K562 (cell line): ENCODE measurements around the gene CALR3. TPM values are rescaled to one million over a fixed set of nuclear protein-coding genes. Genes with fewer than 3 reads are reported as not detected.
A peak's percentile ranks its signal among the peaks of the same experiment; 100 is the strongest.

ENCODE experiments used
- ATF7 ChIP-seq: fragments of 450-650 bp; IDR thresholded peaks from 2 replicates; pipeline ENCODE4 v1.7.1; 2014; ENCODE audit warnings: mild to moderate bottlenecking, moderate library complexity
- BHLHE40 ChIP-seq: IDR thresholded peaks from 2 replicates; pipeline ENCODE4 v1.6.1; 2011; ENCODE audit warnings: low read length, improper control_type of control experiment
- DMBX1 ChIP-seq: fragments of 250-450 bp; sonication (Bioruptor Pico); IDR thresholded peaks from 2 replicates; pipeline ENCODE4 v1.8.0; 2022; ENCODE audit warnings: inconsistent platforms, mild to moderate bottlenecking, moderate library complexity, borderline replicate concordance
- FOXJ3 ChIP-seq: sonication (generic); formaldehyde crosslinking; IDR thresholded peaks from 2 replicates; pipeline ENCODE4 v1.4.0; 2020; ENCODE audit warnings: mild to moderate bottlenecking, missing genetic modification reagents
- KLF16 ChIP-seq: IDR thresholded peaks from 2 replicates; pipeline ENCODE4 v1.6.1; 2016; ENCODE audit warnings: antibody characterized with exemption
- MYNN ChIP-seq, 2 experiments: sonication (generic); formaldehyde crosslinking in 1 of 2; IDR thresholded peaks; 2 replicates each; pipeline versions ENCODE4 v1.5.0 to v1.6.1; 2016 to 2020; ENCODE audit warnings: antibody characterized with exemption in 1 of 2, missing genetic modification reagents in 1 of 2
- NBN ChIP-seq: fragments of 450-650 bp; IDR thresholded peaks from 2 replicates; pipeline ENCODE4 v1.6.1; 2016; ENCODE audit warnings: low read depth, mild to moderate bottlenecking
- NCOR1 ChIP-seq: fragments of 450-650 bp; IDR thresholded peaks from 2 replicates; pipeline ENCODE4 v1.6.1; 2016; ENCODE audit warnings: mild to moderate bottlenecking, moderate library complexity
- NR2C1 ChIP-seq, 2 experiments: fragments of 450-650 bp; IDR thresholded peaks; 2 replicates each; pipeline ENCODE4 v1.6.1; 2017; ENCODE audit warnings: mild to moderate bottlenecking in 2 of 2, antibody characterized with exemption in 1 of 2, inconsistent platforms in 1 of 2, missing compliant biosample characterization in 1 of 2, missing genetic modification characterization in 1 of 2
- NR2F6 ChIP-seq: fragments of 450-650 bp; formaldehyde crosslinking; IDR thresholded peaks from 2 replicates; pipeline ENCODE4 v1.4.0; 2020; ENCODE audit warnings: mild to moderate bottlenecking
- POLR2AphosphoS5 ChIP-seq: IDR thresholded peaks from 2 replicates; pipeline ENCODE4 v1.6.1; 2011; ENCODE audit warnings: mild to moderate bottlenecking, low read depth, low read length, moderate library complexity; ENCODE audit not compliant: control insufficient read depth, insufficient read depth
- SRF ChIP-seq, 2 experiments: fragments of 250-450, 450-650 bp in 1 of 2; sonication (Bioruptor Pico) in 1 of 2; sonication (generic) in 1 of 2; formaldehyde crosslinking; IDR thresholded peaks; 2 replicates each; pipeline versions ENCODE4 v1.5.0 to v1.5.1; 2020 to 2022; ENCODE audit warnings: mild to moderate bottlenecking in 1 of 2, missing genetic modification reagents in 1 of 2
- TCF3 ChIP-seq: sonication (generic); formaldehyde crosslinking; IDR thresholded peaks from 2 replicates; pipeline ENCODE4 v1.4.0; 2020; ENCODE audit warnings: mild to moderate bottlenecking, missing genetic modification reagents
- TEAD1 ChIP-seq, 2 experiments: fragments of 450-650 bp in 1 of 2; sonication (generic) in 1 of 2; formaldehyde crosslinking; IDR thresholded peaks; 2 replicates each; pipeline versions ENCODE4 v1.4.0 to v1.8.0; 2020 to 2022; ENCODE audit warnings: mild to moderate bottlenecking in 2 of 2, missing genetic modification reagents in 1 of 2
- ZBTB17 ChIP-seq: fragments of 450-650 bp; formaldehyde crosslinking; IDR thresholded peaks from 2 replicates; pipeline ENCODE4 v1.4.0; 2020; ENCODE audit warnings: mild to moderate bottlenecking
- ZNF12 ChIP-seq: sonication (generic); formaldehyde crosslinking; IDR thresholded peaks from 2 replicates; pipeline ENCODE4 v1.4.0; 2020; ENCODE audit warnings: mild to moderate bottlenecking, missing genetic modification reagents
- ZNF644 ChIP-seq: fragments of 200-800 bp; sonication (Bioruptor generic); IDR thresholded peaks from 2 replicates; pipeline ENCODE4 v1.6.1; 2016; ENCODE audit warnings: low read depth, missing genetic modification characterization, missing compliant biosample characterization
- polyA plus RNA-seq, 8 experiments: library from polyadenylated mRNA; depleted of rRNA in 4 of 8; stranded (reverse) in 5 of 8; unstranded in 3 of 8; fragments of >200 nt; fragmentation: Nextera tagmentation in 2 of 8; fragmentation: Illumina TruSeq in 1 of 8; extraction: Ambion mirVana in 2 of 8; extraction: Trizol in 1 of 8; gene quantifications; 2 replicates each; pipeline versions ENCODE4 v1.2.1 to v1.2.3, GENCODE V29; 2011 to 2014; ENCODE audit warnings: inconsistent platforms in 1 of 8, missing spikeins in 1 of 8
- total RNA-seq, 7 experiments: library from RNA; depleted of rRNA in 6 of 7; stranded (reverse); fragments of >200 nt in 6 of 7; fragmentation: Illumina TruSeq in 2 of 7; extraction: Trizol in 2 of 7; gene quantifications; 2 replicates each; pipeline versions ENCODE4 v1.2.1 to v1.2.3, GENCODE V29; 2011 to 2021; ENCODE audit warnings: low replicate concordance in 1 of 7
- TF ChIP-seq, protein P1 (sequence below): fragments of 250-450 bp; sonication (Bioruptor Pico); IDR thresholded peaks from 2 replicates; pipeline ENCODE4 v1.5.0; 2021
- TF ChIP-seq, protein P2 (sequence below): fragments of 450-650 bp; IDR thresholded peaks from 2 replicates; pipeline ENCODE4 v1.6.1; 2016; ENCODE audit warnings: low read depth, mild to moderate bottlenecking, moderate library complexity
- TF ChIP-seq, protein P3 (sequence below): sonication (generic); IDR thresholded peaks from 2 replicates; pipeline ENCODE4 v1.6.1; 2016
- TF ChIP-seq, protein P4 (sequence below), 2 experiments: fragments of 250-450 bp in 1 of 2; fragments of 450-650 bp in 1 of 2; sonication (Bioruptor Pico) in 1 of 2; IDR thresholded peaks; 2 replicates each; pipeline versions ENCODE4 v1.6.1 to v1.8.0; 2016 to 2021; ENCODE audit warnings: mild to moderate bottlenecking in 2 of 2, moderate library complexity in 2 of 2, missing compliant biosample characterization in 1 of 2, missing genetic modification characterization in 1 of 2
- TF ChIP-seq, protein P5 (sequence below): fragments of 250-450 bp; sonication (Bioruptor Pico); IDR thresholded peaks from 2 replicates; pipeline ENCODE4 v1.4.0; 2020; ENCODE audit warnings: mild to moderate bottlenecking, moderate library complexity, borderline replicate concordance

The CALR3 gene
- total and polyA plus RNA-seq, 9 of the 15 experiments (the other 6 are each of a cell fraction or from before 2014, with no cell fraction given): 0.15 to 0.41 (median 0.22) TPM; not detected in 4

DNA sequence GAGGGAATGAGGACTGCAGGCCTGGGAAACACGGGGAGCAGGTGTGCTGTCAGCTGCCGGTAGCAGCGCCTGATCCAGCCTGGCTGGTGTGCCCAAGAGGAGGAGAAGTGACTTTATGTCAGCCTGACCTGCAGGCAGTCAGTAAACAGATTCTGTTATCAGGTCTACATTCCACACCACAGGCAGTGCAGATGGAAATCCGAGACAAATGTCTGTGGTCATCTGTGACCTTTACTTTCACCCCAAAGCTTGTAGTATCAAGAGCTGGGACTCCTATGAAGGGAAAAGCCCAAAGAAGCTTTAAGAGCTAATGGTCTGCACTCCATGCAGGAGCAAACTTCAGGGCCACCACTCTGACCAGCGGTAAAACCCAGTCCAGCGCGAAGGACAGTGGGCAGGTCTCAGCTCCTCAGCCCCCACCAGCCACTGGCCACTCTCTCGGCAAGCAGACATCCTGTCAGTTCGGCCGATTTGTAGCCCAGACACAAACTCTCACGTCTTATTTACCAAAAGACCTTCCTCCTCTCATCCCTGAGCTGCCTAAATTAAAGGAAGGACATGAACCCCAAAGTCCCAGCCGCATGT, 31.9 kb downstream of the CALR3 start (continued):
- no peak for TF ChIP-seq NR2C1 (IDR thresholded peaks at IDR 0.05)
- peak; percentile 66 for TF ChIP-seq NR2C1 (tag; IDR thresholded peaks at IDR 0.05)
- TF ChIP-seq, protein P1, sequence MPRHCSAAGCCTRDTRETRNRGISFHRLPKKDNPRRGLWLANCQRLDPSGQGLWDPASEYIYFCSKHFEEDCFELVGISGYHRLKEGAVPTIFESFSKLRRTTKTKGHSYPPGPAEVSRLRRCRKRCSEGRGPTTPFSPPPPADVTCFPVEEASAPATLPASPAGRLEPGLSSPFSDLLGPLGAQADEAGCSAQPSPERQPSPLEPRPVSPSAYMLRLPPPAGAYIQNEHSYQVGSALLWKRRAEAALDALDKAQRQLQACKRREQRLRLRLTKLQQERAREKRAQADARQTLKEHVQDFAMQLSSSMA (CRISPR knock-in tag): no peak
- TF ChIP-seq, protein P2, sequence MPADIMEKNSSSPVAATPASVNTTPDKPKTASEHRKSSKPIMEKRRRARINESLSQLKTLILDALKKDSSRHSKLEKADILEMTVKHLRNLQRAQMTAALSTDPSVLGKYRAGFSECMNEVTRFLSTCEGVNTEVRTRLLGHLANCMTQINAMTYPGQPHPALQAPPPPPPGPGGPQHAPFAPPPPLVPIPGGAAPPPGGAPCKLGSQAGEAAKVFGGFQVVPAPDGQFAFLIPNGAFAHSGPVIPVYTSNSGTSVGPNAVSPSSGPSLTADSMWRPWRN: peak; percentile 67
- TF ChIP-seq MYNN (IDR thresholded peaks at IDR 0.05): peak; percentile 19; the same call in 1 of the 2 replicates
- TF ChIP-seq MYNN (CRISPR knock-in tag; IDR thresholded peaks at IDR 0.05): no peak
- TF ChIP-seq, protein P3, sequence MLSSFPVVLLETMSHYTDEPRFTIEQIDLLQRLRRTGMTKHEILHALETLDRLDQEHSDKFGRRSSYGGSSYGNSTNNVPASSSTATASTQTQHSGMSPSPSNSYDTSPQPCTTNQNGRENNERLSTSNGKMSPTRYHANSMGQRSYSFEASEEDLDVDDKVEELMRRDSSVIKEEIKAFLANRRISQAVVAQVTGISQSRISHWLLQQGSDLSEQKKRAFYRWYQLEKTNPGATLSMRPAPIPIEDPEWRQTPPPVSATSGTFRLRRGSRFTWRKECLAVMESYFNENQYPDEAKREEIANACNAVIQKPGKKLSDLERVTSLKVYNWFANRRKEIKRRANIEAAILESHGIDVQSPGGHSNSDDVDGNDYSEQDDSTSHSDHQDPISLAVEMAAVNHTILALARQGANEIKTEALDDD: 0 out of 2 replicates have a peak, but pooled peaks have one; percentile 24
- TF ChIP-seq BHLHE40: peak; percentile 54
- 0 out of 2 replicates have a peak, but pooled peaks have one; percentile 31 for TF ChIP-seq ZBTB17
- TF ChIP-seq KLF16: peak; percentile 72
- peak; percentile 57 for TF ChIP-seq ATF7
- no peak for TF ChIP-seq ZNF12 (CRISPR knock-in tag)
- TF ChIP-seq ZNF644 (tag): 0 out of 2 replicates have a peak, but pooled peaks have one; percentile 53
- TF ChIP-seq, protein P4, sequence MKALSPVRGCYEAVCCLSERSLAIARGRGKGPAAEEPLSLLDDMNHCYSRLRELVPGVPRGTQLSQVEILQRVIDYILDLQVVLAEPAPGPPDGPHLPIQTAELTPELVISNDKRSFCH (CRISPR knock-in tag; IDR thresholded peaks at IDR 0.05): no peak
- TF ChIP-seq, protein P4 (tag; IDR thresholded peaks at IDR 0.05): peak; percentile 93
- no peak for TF ChIP-seq SRF (CRISPR knock-in tag; IDR thresholded peaks at IDR 0.05)
- TF ChIP-seq FOXJ3 (CRISPR knock-in tag): no peak
- peak; percentile 87 for TF ChIP-seq TCF3 (CRISPR knock-in tag)
- peak; percentile 50; the same call in 1 of the 2 replicates for TF ChIP-seq POLR2AphosphoS5
- peak; percentile 81 to 93; a peak in 3 of 4 replicates for TF ChIP-seq TEAD1 (CRISPR knock-in tag; IDR thresholded peaks at IDR 0.05)
- 0 out of 2 replicates have a peak, but pooled peaks have one; percentile 44 for TF ChIP-seq NR2F6 (CRISPR knock-in tag)
- TF ChIP-seq, protein P5, sequence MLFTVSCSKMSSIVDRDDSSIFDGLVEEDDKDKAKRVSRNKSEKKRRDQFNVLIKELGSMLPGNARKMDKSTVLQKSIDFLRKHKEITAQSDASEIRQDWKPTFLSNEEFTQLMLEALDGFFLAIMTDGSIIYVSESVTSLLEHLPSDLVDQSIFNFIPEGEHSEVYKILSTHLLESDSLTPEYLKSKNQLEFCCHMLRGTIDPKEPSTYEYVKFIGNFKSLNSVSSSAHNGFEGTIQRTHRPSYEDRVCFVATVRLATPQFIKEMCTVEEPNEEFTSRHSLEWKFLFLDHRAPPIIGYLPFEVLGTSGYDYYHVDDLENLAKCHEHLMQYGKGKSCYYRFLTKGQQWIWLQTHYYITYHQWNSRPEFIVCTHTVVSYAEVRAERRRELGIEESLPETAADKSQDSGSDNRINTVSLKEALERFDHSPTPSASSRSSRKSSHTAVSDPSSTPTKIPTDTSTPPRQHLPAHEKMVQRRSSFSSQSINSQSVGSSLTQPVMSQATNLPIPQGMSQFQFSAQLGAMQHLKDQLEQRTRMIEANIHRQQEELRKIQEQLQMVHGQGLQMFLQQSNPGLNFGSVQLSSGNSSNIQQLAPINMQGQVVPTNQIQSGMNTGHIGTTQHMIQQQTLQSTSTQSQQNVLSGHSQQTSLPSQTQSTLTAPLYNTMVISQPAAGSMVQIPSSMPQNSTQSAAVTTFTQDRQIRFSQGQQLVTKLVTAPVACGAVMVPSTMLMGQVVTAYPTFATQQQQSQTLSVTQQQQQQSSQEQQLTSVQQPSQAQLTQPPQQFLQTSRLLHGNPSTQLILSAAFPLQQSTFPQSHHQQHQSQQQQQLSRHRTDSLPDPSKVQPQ (CRISPR knock-in tag): no peak
- TF ChIP-seq NBN: peak; percentile 47; the same call in 1 of the 2 replicates
- TF ChIP-seq NCOR1: peak; percentile 72
- TF ChIP-seq DMBX1 (CRISPR knock-in tag): 0 out of 2 replicates have a peak, but pooled peaks have one; percentile 30
